Measurements from ENCODE around the gene MED4.

- no peak for TF ChIP-seq POLR2AphosphoS5 (IDR thresholded peaks at IDR 0.05; ENCODE audit: low read depth, low read length)
- TF ChIP-seq POLR2A (IDR thresholded peaks at IDR 0.05; ENCODE audit: control extremely low read depth in 1 of 2, low read depth in 2 of 2, low read length in 2 of 2) = no peak
- no peak for TF ChIP-seq JUND (IDR thresholded peaks at IDR 0.05; ENCODE audit: low read length)
- TF ChIP-seq CTCF (IDR thresholded peaks at IDR 0.05; ENCODE audit: control extremely low read depth in 1 of 3, insufficient read depth in 1 of 3, low read depth in 1 of 3, low read length in 3 of 3) = no peak
- no peak for TF ChIP-seq TAF1 (IDR thresholded peaks at IDR 0.05; ENCODE audit: low read depth, low read length)
- TF ChIP-seq SAP30 (IDR thresholded peaks at IDR 0.05; ENCODE audit: insufficient read depth, insufficient replicate concordance, low read length) = no peak
- TF ChIP-seq TCF12 (IDR thresholded peaks at IDR 0.05; ENCODE audit: low read depth, low read length) = no peak
- no peak for TF ChIP-seq RFX5 (IDR thresholded peaks at IDR 0.05; ENCODE audit: borderline replicate concordance, low read depth, low read length)
These were observed 25.3 kb upstream of the MED4 start for GRCh38 chr13:48120241-48120640.
